ENCODE results near the gene METTL23.
A peak's percentile ranks its signal among the peaks of the same experiment; 100 is the strongest.

DNA sequence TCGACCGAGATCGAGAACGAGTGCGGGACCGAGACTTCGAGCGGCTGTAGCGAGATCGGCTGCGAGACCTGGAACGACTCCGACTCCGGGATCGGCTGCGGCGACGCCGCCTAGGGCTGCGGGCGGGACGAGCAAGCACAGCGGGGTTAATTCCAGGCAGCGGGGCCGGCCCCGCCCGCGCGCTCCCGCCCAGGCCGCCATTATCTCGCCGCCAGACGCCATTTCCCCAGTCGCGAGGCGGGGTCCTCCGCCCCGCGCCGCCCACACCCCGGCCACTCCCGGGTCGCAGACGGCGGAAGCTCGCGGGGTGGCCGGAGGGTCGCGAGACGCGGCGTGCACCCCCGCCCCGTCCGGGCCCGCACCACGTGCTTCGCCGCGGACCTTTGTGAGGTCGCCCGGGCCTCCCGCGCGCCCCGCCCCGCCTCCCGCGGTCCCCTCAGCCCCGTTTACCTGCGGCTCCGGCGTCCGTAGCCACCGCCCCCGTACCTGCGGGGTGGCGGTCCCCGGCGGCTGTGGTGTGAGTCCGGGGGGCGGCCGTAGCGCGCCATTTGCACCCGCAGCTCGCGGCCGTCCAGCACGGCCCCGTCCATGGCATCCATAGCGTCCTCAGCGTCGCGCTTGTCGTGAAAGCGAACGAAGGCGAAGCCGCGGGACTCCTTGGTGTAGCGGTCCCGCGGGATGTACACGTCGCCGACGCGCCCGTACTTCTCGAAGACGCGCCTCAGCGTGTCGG lies 9.9 kb downstream of the METTL23 start:
- peak in 1 of 2 experiments; percentile 21; a peak in 1 of 4 replicates for TF ChIP-seq CTCF (conservative IDR thresholded peaks at IDR 0.05; ENCODE audit: low read depth in 2 of 2)
- TF ChIP-seq REST (IDR thresholded peaks at IDR 0.05; ENCODE audit: unreplicated experiment), result no peak
- TF ChIP-seq EZH2phosphoT487 (IDR thresholded peaks at IDR 0.05; ENCODE audit: unreplicated experiment), result no peak
- no peak for TF ChIP-seq EZH2 (IDR thresholded peaks at IDR 0.05; ENCODE audit: low read depth, unreplicated experiment)
- TF ChIP-seq JUNB (IDR thresholded peaks at IDR 0.05; ENCODE audit: unreplicated experiment), result no peak
- TF ChIP-seq NANOG (IDR thresholded peaks at IDR 0.05; ENCODE audit: borderline replicate concordance), result no peak
- TF ChIP-seq ETS1 (IDR thresholded peaks at IDR 0.05), result 0 out of 2 replicates have a peak, but pooled peaks have one; percentile 25
- no peak; the same call in 1 of the 2 replicates for TF ChIP-seq POLR2AphosphoS5 (IDR thresholded peaks at IDR 0.05; ENCODE audit: low read depth)
- TF ChIP-seq ZNF331 (CRISPR knock-in tag; IDR thresholded peaks at IDR 0.05; ENCODE audit: low read depth), result no peak
- TF ChIP-seq ZNF462 (CRISPR knock-in tag; IDR thresholded peaks at IDR 0.05), result no peak
- no peak for TF ChIP-seq CREB1 (CRISPR knock-in tag; IDR thresholded peaks at IDR 0.05; ENCODE audit: low read depth)

Measured in GM23338 (cell line).